Mammary epithelial cell (primary cell): ENCODE measurements around the gene MVB12A.

ENCODE experiments used
- EZH2 ChIP-seq: IDR thresholded peaks from 2 replicates; pipeline ENCODE4 v1.6.1; 2012; ENCODE audit warnings: low read length, inconsistent platforms, borderline replicate concordance
- TF ChIP-seq, protein P1 (sequence below), 2 donors: IDR thresholded peaks in 1 of 2; conservative IDR thresholded peaks in 1 of 2; 2 replicates each; pipeline ENCODE4 v1.5.1; 2011 to 2012; ENCODE audit warnings: inconsistent platforms in 2 of 2, low read length in 2 of 2, mild to moderate bottlenecking in 2 of 2, control low read depth in 1 of 2, low read depth in 1 of 2; ENCODE audit not compliant: insufficient read depth in 1 of 2; ENCODE audit errors: extremely low read depth in 1 of 2

DNA sequence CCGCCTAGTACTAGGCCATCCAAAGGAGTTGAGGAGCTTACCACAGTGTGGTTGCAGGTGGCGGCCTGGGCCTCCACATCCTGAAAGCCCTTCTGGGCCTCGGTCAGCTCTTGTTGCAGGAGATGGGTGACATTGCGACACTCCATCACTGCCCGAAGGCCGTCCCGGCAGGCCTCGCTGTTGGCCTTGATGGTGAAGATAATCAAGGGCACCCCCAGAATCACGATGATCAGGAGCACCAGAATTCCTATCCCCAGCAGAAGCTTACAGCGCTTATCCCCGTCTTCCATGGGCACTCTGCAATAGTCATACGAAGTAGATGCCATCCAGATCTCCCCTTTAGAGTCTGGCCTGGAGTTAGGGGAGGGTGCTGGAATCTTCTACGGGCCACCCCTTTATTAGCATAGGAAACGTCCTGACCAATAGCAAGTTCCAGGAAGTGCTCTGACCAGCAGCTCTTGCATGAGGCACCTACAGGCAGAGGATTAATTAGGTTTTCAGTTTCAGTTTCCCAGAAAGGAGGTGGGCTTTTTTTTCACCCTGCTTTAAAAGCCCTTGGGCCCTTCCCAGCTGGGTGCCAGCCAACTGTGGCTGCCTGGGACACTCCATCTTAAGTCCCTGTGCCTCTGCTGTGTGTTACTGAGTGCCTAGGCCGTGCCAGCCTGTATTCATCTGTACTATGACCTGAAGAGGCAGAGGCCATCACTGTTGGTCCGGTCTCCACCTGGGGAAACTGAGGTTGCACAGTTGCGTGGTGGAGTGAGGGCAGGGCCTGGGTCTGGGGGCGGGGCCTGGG lies 14.4 kb upstream of the MVB12A start, which contains the start of gene BST2:
- TF ChIP-seq, protein P1, sequence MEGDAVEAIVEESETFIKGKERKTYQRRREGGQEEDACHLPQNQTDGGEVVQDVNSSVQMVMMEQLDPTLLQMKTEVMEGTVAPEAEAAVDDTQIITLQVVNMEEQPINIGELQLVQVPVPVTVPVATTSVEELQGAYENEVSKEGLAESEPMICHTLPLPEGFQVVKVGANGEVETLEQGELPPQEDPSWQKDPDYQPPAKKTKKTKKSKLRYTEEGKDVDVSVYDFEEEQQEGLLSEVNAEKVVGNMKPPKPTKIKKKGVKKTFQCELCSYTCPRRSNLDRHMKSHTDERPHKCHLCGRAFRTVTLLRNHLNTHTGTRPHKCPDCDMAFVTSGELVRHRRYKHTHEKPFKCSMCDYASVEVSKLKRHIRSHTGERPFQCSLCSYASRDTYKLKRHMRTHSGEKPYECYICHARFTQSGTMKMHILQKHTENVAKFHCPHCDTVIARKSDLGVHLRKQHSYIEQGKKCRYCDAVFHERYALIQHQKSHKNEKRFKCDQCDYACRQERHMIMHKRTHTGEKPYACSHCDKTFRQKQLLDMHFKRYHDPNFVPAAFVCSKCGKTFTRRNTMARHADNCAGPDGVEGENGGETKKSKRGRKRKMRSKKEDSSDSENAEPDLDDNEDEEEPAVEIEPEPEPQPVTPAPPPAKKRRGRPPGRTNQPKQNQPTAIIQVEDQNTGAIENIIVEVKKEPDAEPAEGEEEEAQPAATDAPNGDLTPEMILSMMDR (conservative IDR thresholded peaks at IDR 0.05 in 1 of 2, IDR thresholded peaks at IDR 0.05 in 1 of 2; ENCODE audit: extremely low read depth in 1 of 2, insufficient read depth in 1 of 2, low read depth in 1 of 2, low read length in 2 of 2) = no peak
- TF ChIP-seq EZH2 = no peak
